Heart left ventricle (tissue), 13 donors: Measurements from ENCODE around the gene DYNC1I1.

ENCODE experiments used
- POLR2A ChIP-seq, 2 donors: fragments of 450-650 bp; IDR thresholded peaks; one replicate each; pipeline ENCODE4 v1.6.1; 2017; ENCODE audit warnings: antibody characterized with exemption in 2 of 2, mild to moderate bottlenecking in 2 of 2, moderate library complexity in 2 of 2
- TF ChIP-seq, protein P1 (sequence below), 12 donors: fragments of 200-600 bp; sonication (generic) in 4 of 12; IDR thresholded peaks; one replicate each; pipeline versions ENCODE4 v1.5.0 to v1.8.0; 2018 to 2022; ENCODE audit warnings: antibody characterized with exemption in 12 of 12, mild to moderate bottlenecking in 5 of 12
- donor health status: ischemic (EF 13 %, LVEDD 7.1; RV severe dilation, severe dysfunction).
- donor health status: DM: no; HTN: yes; CAD: no.
- donor health status: DM: no; HTN: no; CAD: no.
- donor health status: ischemic (EF 25% LVEDD 6.9; RV normal size, moderate dysfunction).
- donor health status: ischemic (EF 25% LVEDD 5.7; RV mildly dilated, moderate dysfunction).
- donor health status: ischemic (EF 35%, LVEDD 5.7; RV mildly dilated, moderate dysfunction).
- donor health status: nonischemic (EF 11% LVEDD 7.7; RV severe dilation, severe dysfunction).
- donor health status: DM: yes; HTN: yes; CAD: no.
- donor health status: PGD.
- donor health status: ischemic (EF 29% LVEDD 5.4; RV normal size, mild dysfunction).
- donor health status: nonischemic (EF 23%, LVEDD 6.1; RV moderate dilation, normal function).

DNA sequence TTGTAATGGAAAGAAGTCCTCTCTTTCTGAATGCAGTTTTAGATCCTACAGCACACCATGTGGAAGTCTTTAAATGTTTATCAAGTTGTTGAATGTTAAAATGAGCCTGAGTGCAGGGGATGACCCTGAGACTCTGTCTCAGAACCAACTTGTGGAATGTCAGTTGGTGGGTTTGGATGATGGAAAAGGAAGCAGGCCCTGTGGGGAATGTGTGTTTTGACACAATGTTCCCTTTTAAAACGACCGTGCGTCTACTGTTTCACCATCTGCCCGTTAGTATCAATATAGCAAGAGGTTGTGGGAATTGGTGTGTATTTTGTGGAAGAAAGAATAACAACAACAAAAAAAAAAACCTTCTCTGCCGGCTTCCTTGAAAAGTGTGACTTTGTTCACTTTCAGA, 8.3 kb downstream of the DYNC1I1 start:
- TF ChIP-seq POLR2A (IDR thresholded peaks at IDR 0.05), result no peak
- TF ChIP-seq, protein P1, sequence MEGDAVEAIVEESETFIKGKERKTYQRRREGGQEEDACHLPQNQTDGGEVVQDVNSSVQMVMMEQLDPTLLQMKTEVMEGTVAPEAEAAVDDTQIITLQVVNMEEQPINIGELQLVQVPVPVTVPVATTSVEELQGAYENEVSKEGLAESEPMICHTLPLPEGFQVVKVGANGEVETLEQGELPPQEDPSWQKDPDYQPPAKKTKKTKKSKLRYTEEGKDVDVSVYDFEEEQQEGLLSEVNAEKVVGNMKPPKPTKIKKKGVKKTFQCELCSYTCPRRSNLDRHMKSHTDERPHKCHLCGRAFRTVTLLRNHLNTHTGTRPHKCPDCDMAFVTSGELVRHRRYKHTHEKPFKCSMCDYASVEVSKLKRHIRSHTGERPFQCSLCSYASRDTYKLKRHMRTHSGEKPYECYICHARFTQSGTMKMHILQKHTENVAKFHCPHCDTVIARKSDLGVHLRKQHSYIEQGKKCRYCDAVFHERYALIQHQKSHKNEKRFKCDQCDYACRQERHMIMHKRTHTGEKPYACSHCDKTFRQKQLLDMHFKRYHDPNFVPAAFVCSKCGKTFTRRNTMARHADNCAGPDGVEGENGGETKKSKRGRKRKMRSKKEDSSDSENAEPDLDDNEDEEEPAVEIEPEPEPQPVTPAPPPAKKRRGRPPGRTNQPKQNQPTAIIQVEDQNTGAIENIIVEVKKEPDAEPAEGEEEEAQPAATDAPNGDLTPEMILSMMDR (IDR thresholded peaks at IDR 0.05), result no peak
